RWPE1 (cell line): ENCODE results near the gene CMIP.

Experiments
- CTCF ChIA-PET: fragments of 350-600 bp; sonication (Branson Sonifier 250); formaldehyde crosslinking; extraction: SDS; loops from one replicate; lab custom pipeline; 2021; lab: Yijun Ruan, JAX
- POLR2A ChIA-PET: fragments of 400-600 bp; formaldehyde crosslinking; extraction: SDS; loops from one replicate; lab custom pipeline; 2020; ENCODE audit warnings: antibody characterized with exemption; ENCODE audit not compliant: low non-redundant PET; lab: Yijun Ruan, JAX
- DNase-seq: peaks from one replicate; pipeline ENCODE4 v3.0.0; 2012; ENCODE audit warnings: low spot score
- H3K27ac ChIP-seq: fragments of 450-650 bp; 2 replicates; pipeline ENCODE4 v1.5.1; 2017
- TF ChIP-seq, protein P1 (sequence below): fragments of 450-650 bp; conservative IDR thresholded peaks from 2 replicates; pipeline ENCODE4 v1.5.1; 2017; ENCODE audit warnings: low read depth, mild to moderate bottlenecking

Gene CMIP

DNA sequence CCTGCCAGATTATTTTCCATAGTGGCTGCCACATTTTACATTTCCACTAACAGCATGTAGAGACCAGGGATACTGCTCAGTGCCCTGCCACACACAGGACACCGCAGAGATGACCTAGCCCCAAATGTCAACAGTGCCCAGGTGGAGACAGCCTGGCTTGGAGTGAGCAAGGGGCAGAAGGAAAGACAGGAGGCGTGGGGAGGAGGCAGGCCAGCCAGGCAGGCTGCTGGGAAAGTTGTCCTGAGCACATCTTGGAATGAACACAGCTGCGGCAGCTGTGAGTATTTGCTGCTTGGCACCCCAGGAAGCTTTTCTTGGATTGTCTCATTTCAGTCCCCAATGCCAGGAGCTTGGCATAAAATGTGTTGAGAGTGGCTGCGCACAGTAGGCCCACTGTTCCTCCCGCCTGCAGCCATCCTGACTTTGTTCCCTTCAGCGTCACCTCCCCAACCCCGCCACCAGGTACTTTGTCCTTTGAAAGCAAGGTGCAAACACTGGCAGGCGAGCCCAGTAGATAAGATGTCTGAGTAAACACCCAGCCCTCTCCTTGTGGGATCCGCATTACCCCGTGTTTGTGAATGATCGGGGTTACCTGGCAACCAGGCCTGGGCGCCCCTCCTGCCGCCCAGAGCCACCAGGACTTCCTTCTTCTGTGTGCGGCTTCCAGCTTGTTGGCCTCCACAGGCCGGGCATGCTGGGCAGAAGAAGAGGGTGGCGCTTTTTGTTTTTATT lies 114.0 kb downstream of the CMIP start:
- H3K27ac ChIP-seq, result peak overlapping the region; percentile 23
- POLR2A ChIA-PET, result no interaction called here
- TF ChIP-seq, protein P1, sequence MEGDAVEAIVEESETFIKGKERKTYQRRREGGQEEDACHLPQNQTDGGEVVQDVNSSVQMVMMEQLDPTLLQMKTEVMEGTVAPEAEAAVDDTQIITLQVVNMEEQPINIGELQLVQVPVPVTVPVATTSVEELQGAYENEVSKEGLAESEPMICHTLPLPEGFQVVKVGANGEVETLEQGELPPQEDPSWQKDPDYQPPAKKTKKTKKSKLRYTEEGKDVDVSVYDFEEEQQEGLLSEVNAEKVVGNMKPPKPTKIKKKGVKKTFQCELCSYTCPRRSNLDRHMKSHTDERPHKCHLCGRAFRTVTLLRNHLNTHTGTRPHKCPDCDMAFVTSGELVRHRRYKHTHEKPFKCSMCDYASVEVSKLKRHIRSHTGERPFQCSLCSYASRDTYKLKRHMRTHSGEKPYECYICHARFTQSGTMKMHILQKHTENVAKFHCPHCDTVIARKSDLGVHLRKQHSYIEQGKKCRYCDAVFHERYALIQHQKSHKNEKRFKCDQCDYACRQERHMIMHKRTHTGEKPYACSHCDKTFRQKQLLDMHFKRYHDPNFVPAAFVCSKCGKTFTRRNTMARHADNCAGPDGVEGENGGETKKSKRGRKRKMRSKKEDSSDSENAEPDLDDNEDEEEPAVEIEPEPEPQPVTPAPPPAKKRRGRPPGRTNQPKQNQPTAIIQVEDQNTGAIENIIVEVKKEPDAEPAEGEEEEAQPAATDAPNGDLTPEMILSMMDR, result no peak
- no peak for DNase-seq
- CTCF ChIA-PET, result interaction anchor here (0.6 kb wide), 1 partner anchor 1230 kb away, joined by 3 read pairs; no protein-coding TSS in a partner anchor

DNA sequence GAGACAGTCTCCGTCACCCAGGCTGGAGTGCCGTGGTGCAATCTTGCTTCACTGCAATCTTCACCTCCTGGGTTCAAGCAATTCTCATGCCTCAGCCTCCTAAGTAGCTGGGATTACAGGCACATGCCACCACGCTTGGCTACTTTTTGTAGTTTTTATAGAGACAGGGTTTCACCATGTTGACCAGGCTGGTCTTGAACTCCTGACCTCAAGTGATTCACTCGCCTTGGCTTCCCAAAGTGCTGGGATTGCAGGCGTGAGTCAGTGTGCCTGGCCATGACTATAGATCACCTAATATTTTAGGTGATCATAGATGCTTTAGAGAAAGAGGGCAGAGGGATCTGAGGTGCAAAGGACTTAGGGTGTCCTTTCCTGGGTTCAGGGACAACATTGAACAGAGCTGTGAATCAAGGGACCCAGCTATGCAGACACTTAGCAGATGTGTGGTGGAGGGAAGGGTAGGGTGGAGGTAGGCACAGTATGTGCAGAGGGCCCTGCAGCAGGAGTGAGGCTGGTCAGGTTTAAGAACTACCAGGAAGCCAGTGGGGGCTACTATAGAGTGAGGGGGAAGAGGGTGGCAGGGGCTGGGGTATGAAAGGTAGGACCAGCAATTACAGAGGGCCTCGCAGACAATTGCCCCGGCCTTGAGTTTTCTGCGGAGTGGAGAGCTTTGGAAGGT lies 116.5 kb downstream of the CMIP start:
- no peak overlapping the region for H3K27ac ChIP-seq
- CTCF ChIA-PET, result no interaction called here
- DNase-seq, result no peak
- POLR2A ChIA-PET, result no interaction called here
- TF ChIP-seq, protein P1, result no peak

DNA sequence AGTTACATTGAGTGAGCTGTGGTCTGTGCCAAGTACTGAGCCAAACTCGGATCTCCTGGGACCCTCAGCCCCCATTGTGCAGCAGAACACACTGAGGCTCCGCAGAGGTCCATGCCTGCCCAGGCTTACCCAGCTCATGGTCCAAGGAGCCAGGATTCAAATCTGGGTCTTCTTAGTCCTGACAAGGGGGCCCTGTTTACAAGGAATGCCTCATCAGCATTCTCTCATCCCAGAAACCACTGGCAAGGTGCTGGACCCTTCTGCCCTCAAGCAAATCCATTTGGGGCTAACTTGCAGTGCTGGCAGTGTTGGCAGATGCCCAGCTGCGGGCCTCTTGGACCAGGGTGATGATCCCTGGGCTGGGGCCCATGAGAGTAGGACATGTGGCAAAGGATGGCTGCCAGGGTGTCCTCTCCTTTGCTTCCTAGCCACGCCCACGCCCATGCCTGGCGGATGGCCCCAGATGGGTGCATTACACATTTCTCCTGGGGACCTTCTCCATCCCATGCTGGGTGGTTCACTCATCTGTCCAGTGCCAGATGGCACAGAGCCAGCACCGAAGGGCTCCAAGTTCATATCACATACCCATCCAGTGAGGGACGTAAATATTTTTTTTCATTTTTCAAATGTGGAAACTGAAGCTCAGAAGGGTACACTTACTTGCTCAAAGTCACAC lies 117.7 kb downstream of the CMIP start:
- TF ChIP-seq, protein P1, result no peak
- peak overlapping the region; percentile 26; the same call in 1 of the 2 replicates for H3K27ac ChIP-seq
- DNase-seq, result no peak
- CTCF ChIA-PET, result interaction anchor here (0.8 to 1.5 kb wide), 2 partner anchors 10 to 61 kb away, joined by 3 read pairs; no protein-coding TSS in a partner anchor
- POLR2A ChIA-PET, result interaction anchor here (0.7 kb wide), 1 partner anchor 13 kb away, joined by 3 read pairs; no protein-coding TSS in a partner anchor

DNA sequence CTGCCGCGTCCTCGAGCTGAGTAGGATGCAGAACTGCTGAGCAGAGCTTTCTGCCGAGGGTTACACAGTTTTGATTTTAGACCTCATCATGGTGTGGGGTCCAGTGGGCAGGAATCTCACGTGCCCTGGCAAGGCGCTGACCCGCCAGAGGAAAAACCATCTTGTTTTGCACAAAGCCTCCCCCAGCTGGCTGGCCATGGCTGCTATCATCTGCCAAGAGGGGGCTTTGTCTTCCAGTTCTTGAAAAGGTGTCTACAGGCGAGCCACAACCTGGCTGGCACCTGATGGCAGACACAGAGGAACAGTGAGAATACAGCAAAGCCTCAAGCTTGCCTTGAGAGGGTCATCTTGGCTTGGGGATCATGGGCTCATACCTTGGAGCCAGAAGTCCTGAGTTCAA lies 118.3 kb downstream of the CMIP start:
- CTCF ChIA-PET, result interaction anchor here (0.8 to 1.5 kb wide), 2 partner anchors 11 to 60 kb away, joined by 3 read pairs; no protein-coding TSS in a partner anchor
- peak overlapping the region; percentile 26 for H3K27ac ChIP-seq
- POLR2A ChIA-PET, result interaction anchor here (0.7 kb wide), 1 partner anchor 14 kb away, joined by 3 read pairs; no protein-coding TSS in a partner anchor
- DNase-seq, result no peak
- TF ChIP-seq, protein P1, result no peak

DNA sequence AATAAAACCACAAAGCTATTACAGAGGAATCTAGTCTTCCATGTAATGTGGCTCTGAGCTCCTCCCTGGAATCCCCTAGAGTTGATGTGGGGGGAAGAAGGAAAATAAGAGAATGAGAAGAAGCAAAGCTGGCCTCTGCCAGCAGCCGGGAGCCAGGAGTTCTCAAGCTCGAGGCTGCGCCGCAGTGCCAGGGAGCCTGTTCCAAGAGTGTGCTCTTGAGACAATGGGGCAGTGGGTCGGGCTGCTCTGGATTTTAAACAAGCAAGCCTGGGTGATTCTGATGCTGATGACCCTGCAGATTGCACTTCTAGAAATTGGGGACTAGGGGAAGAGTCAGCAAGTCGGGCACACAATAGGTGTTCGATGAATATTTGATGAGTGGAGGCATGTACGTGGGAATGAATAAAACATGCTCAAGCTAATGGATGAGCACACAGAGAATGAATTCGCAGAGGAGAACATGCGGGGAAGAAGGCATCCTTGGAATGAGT lies 119.9 kb downstream of the CMIP start:
- TF ChIP-seq, protein P1, result no peak
- CTCF ChIA-PET, result interaction anchor here (0.7 kb wide), 1 partner anchor 251 kb away, joined by 4 read pairs; no protein-coding TSS in a partner anchor
- POLR2A ChIA-PET, result no interaction called here
- peak overlapping the region; percentile 25; the same call in 1 of the 2 replicates for H3K27ac ChIP-seq
- DNase-seq, result no peak
